Mesodermal cell (in vitro differentiated cells): ENCODE data around the gene RCAN2.

Experiments
- H3K27ac ChIP-seq: 2 replicates; pipeline ENCODE4 v1.7.0; 2013; ENCODE audit warnings: mild to moderate bottlenecking, low read depth, low read length, moderate library complexity; ENCODE audit not compliant: severe bottlenecking
- H3K36me3 ChIP-seq: 2 replicates; pipeline ENCODE4 v1.7.1; 2013; ENCODE audit warnings: mild to moderate bottlenecking, low read length, moderate library complexity; ENCODE audit not compliant: control insufficient read depth, insufficient read depth
- H3K4me1 ChIP-seq: one replicate; pipeline ENCODE4 v1.7.1; 2013; ENCODE audit warnings: mild to moderate bottlenecking, low read length; ENCODE audit not compliant: insufficient read depth, control insufficient read depth, poor library complexity, severe bottlenecking
- H3K4me3 ChIP-seq: 2 replicates; pipeline ENCODE4 v1.7.0; 2013; ENCODE audit warnings: low read length, control low read depth, mild to moderate bottlenecking; ENCODE audit not compliant: insufficient read depth, poor library complexity, severe bottlenecking; ENCODE audit errors: extremely low read depth
- H3K9me3 ChIP-seq: 2 replicates; pipeline ENCODE4 v1.7.1; 2013; ENCODE audit warnings: mild to moderate bottlenecking, low read length, moderate library complexity; ENCODE audit not compliant: control insufficient read depth
- WGBS, 2 experiments: methylation state at CpG; one replicate each; pipeline ENCODE4 v1.1.5; 2013; ENCODE audit warnings: missing lambda C conversion rate in 2 of 2; ENCODE audit not compliant: insufficient coverage in 2 of 2; 5-methylcytosine and 5-hydroxymethylcytosine counted together

Gene RCAN2

GRCh38 chr6:46234156-46234556, 257.1 kb downstream of the RCAN2 start:
- H3K27ac ChIP-seq = no peak overlapping the region
- WGBS, 2 experiments = 60% methylated on average over 1 of the region's 2 CpGs; no CpG with 5 or more reads in 1 of the 2 experiments

GRCh38 chr6:46233129-46233528, 258.1 kb downstream of the RCAN2 start:
- Histone ChIP-seq H3K27ac (no peak overlapping the region), H3K36me3 (no peaks in the 10 kb centered on the region), H3K4me3 (no peak overlapping the region), H3K9me3 (peaks cover 15% of the 10 kb centered on the region), H3K4me1 (no peaks in the 10 kb centered on the region)
- WGBS, 2 experiments = 96 to 100% methylated on average over 1 to 3 of the region's 3 CpGs

More at GRCh38 chr6:46234156-46234556, 257.1 kb downstream of the RCAN2 start:
- H3K4me3 ChIP-seq = no peak overlapping the region
- H3K4me1 ChIP-seq = no peaks in the 10 kb centered on the region
- no peaks in the 10 kb centered on the region for H3K36me3 ChIP-seq
- H3K9me3 ChIP-seq = peaks cover 15% of the 10 kb centered on the region

- no peaks in the 10 kb centered on the region for H3K36me3 ChIP-seq
- H3K4me3 ChIP-seq = no peak overlapping the region
- no peaks in the 10 kb centered on the region for H3K4me1 ChIP-seq
- WGBS, 2 experiments = no CpG with 5 or more reads among the region's 1 CpG
- H3K9me3 ChIP-seq = no peaks in the 10 kb centered on the region
- H3K27ac ChIP-seq = no peak overlapping the region
These were observed 269.0 kb downstream of the RCAN2 start for GRCh38 chr6:46222286-46222685.

- no CpG with 5 or more reads among the region's 4 CpGs for WGBS, 2 experiments
These were observed 269.9 kb downstream of the RCAN2 start for GRCh38 chr6:46221222-46221793.

GRCh38 chr6:46220352-46221221, 270.7 kb downstream of the RCAN2 start:
- Histone ChIP-seq H3K36me3 (no peaks in the 10 kb centered on the region), H3K4me3 (no peak overlapping the region), H3K9me3 (no peaks in the 10 kb centered on the region), H3K27ac (no peak overlapping the region), H3K4me1 (no peaks in the 10 kb centered on the region)
- 77 to 78% methylated on average over 4 to 5 of the region's 6 CpGs for WGBS, 2 experiments

More at GRCh38 chr6:46221222-46221793, 269.9 kb downstream of the RCAN2 start:
- Histone ChIP-seq H3K4me3 (no peak overlapping the region), H3K27ac (no peak overlapping the region), H3K4me1 (no peaks in the 10 kb centered on the region), H3K36me3 (no peaks in the 10 kb centered on the region), H3K9me3 (no peaks in the 10 kb centered on the region)

- Histone ChIP-seq H3K27ac (no peak overlapping the region), H3K9me3 (no peaks in the 10 kb centered on the region), H3K4me3 (no peak overlapping the region), H3K36me3 (no peaks in the 10 kb centered on the region), H3K4me1 (no peaks in the 10 kb centered on the region)
These were observed 271.6 kb downstream of the RCAN2 start for GRCh38 chr6:46219661-46220060.

- no CpG with 5 or more reads among the region's 2 CpGs for WGBS, 2 experiments
- Histone ChIP-seq H3K9me3 (no peaks in the 10 kb centered on the region), H3K27ac (no peak overlapping the region), H3K4me1 (no peaks in the 10 kb centered on the region), H3K36me3 (no peaks in the 10 kb centered on the region), H3K4me3 (no peak overlapping the region)
These were observed 272.8 kb downstream of the RCAN2 start for GRCh38 chr6:46218457-46218856.

GRCh38 chr6:46217671-46218131, 273.5 kb downstream of the RCAN2 start:
- Histone ChIP-seq H3K4me1 (no peaks in the 10 kb centered on the region), H3K27ac (no peak overlapping the region), H3K36me3 (no peaks in the 10 kb centered on the region), H3K4me3 (no peak overlapping the region), H3K9me3 (no peaks in the 10 kb centered on the region)
- WGBS, 2 experiments = 88 to 94% methylated on average over 4 of the region's 5 CpGs

GRCh38 chr6:46216879-46217278, 274.4 kb downstream of the RCAN2 start:
- Histone ChIP-seq H3K9me3 (no peaks in the 10 kb centered on the region), H3K4me1 (no peaks in the 10 kb centered on the region), H3K4me3 (no peak overlapping the region), H3K36me3 (no peaks in the 10 kb centered on the region), H3K27ac (no peak overlapping the region)
- 100% methylated on average over 1 to 2 of the region's 2 CpGs for WGBS, 2 experiments

- Histone ChIP-seq H3K4me1 (no peaks in the 10 kb centered on the region), H3K4me3 (no peak overlapping the region), H3K27ac (no peak overlapping the region), H3K9me3 (no peaks in the 10 kb centered on the region), H3K36me3 (no peaks in the 10 kb centered on the region)
- WGBS, 2 experiments = 83 to 93% methylated on average over 2 to 3 of the region's 4 CpGs
These were observed 275.5 kb downstream of the RCAN2 start for GRCh38 chr6:46215777-46216176.

GRCh38 chr6:46215213-46215612, 276.0 kb downstream of the RCAN2 start:
- H3K9me3 ChIP-seq = no peaks in the 10 kb centered on the region
- H3K27ac ChIP-seq = no peak overlapping the region
- no peaks in the 10 kb centered on the region for H3K4me1 ChIP-seq
- WGBS, 2 experiments = 66 to 75% methylated on average over 5 to 6 of the region's 6 CpGs
- H3K4me3 ChIP-seq = no peak overlapping the region
- H3K36me3 ChIP-seq = no peaks in the 10 kb centered on the region
